Cardiac fibroblast (primary cell): ENCODE results near the gene SLC5A5.
A peak's percentile ranks its signal among the peaks of the same experiment; 100 is the strongest.
"Not testable (repeated sequence)": the region's sequence is repeated elsewhere in the genome, so short reads cannot be mapped to it uniquely, and the experiment has no call there.

Source experiments
- DNase-seq, 2 donors: peaks; one replicate each; pipeline versions ENCODE4 v3.0.0 to v3.0.0-alpha.2; 2010; ENCODE audit warnings: low read depth in 2 of 2
- H3K4me3 ChIP-seq, 2 donors: replicated peaks in 1 of 2; 1 replicate in 1 of 2; 2 replicates in 1 of 2; pipeline ENCODE4 v1.5.1; 2011; ENCODE audit warnings: low read depth in 2 of 2, low read length in 2 of 2, mild to moderate bottlenecking in 2 of 2, moderate library complexity in 1 of 2
- CTCF ChIP-seq: IDR thresholded peaks from one replicate; pipeline ENCODE4 v1.5.1; 2011; ENCODE audit warnings: low read depth, mild to moderate bottlenecking, low read length, inconsistent platforms

The SLC5A5 gene

GRCh38 chr19:17883627-17884410 lies 12.1 kb downstream of the SLC5A5 start:
- no peak for TF ChIP-seq CTCF
- no peak overlapping the region for H3K4me3 ChIP-seq
- DNase-seq, result no peak

GRCh38 chr19:17886515-17886914 lies 14.8 kb downstream of the SLC5A5 start:
- no peak overlapping the region for H3K4me3 ChIP-seq
- DNase-seq, result no peak
- TF ChIP-seq CTCF, result no peak

GRCh38 chr19:17887221-17887620 lies 15.5 kb downstream of the SLC5A5 start:
- not testable (repeated sequence) for DNase-seq, H3K4me3 ChIP-seq

- no peak for DNase-seq
- H3K4me3 ChIP-seq, result no peak overlapping the region
- TF ChIP-seq CTCF, result no peak
Measured at GRCh38 chr19:17888260-17888659, 16.5 kb downstream of the SLC5A5 start.

GRCh38 chr19:17889609-17890214 lies 18.0 kb downstream of the SLC5A5 start:
- H3K4me3 ChIP-seq, result no peak overlapping the region
- no peak for TF ChIP-seq CTCF
- DNase-seq, result peak; percentile 56 to 61

- TF ChIP-seq CTCF, result no peak
- DNase-seq, result no peak
- no peak overlapping the region for H3K4me3 ChIP-seq
Measured at GRCh38 chr19:17893766-17894165, 22.0 kb downstream of the SLC5A5 start.

- no peak overlapping the region for H3K4me3 ChIP-seq
- TF ChIP-seq CTCF, result no peak
- peak; percentile 31 to 56 for DNase-seq
Measured at GRCh38 chr19:17902701-17903100, 31.0 kb downstream of the SLC5A5 start.
